ENCODE measurements around the gene NDUFAF8.
A peak's percentile ranks its signal among the peaks of the same experiment; 100 is the strongest.
"Not testable (repeated sequence)": the region's sequence is repeated elsewhere in the genome, so short reads cannot be mapped to it uniquely, and the experiment has no call there.

The NDUFAF8 gene

GRCh38 chr17:81223762-81224130, 15.4 kb upstream of the NDUFAF8 start:
- DNase-seq, result peak; percentile 53

- DNase-seq, result not testable (repeated sequence)
Measured at GRCh38 chr17:81227630-81228029, 11.5 kb upstream of the NDUFAF8 start.

GRCh38 chr17:81228420-81228819, 10.7 kb upstream of the NDUFAF8 start:
- DNase-seq, result no peak

GRCh38 chr17:81228834-81229665, 10.1 kb upstream of the NDUFAF8 start:
- no peak for DNase-seq

GRCh38 chr17:81229666-81229920, 9.5 kb upstream of the NDUFAF8 start:
- DNase-seq, result no peak

GRCh38 chr17:81230043-81230820, 8.9 kb upstream of the NDUFAF8 start:
- no peak for DNase-seq

- DNase-seq, result no peak
Measured at GRCh38 chr17:81231121-81231645, 7.9 kb upstream of the NDUFAF8 start.

GRCh38 chr17:81231766-81232581, 7.1 kb upstream of the NDUFAF8 start:
- no peak for DNase-seq

- DNase-seq, result no peak
Measured at GRCh38 chr17:81232616-81233241, 6.4 kb upstream of the NDUFAF8 start.

GRCh38 chr17:81233316-81233715, 5.8 kb upstream of the NDUFAF8 start:
- no peak for DNase-seq

GRCh38 chr17:81233811-81234505, 5.2 kb upstream of the NDUFAF8 start:
- DNase-seq, result no peak

GRCh38 chr17:81234506-81234855, 4.6 kb upstream of the NDUFAF8 start:
- DNase-seq, result no peak

- no peak for DNase-seq
Measured at GRCh38 chr17:81234940-81235821, 3.9 kb upstream of the NDUFAF8 start.

- no peak for DNase-seq
Measured at GRCh38 chr17:81235822-81236740, 3.0 kb upstream of the NDUFAF8 start.

- no peak for DNase-seq
Measured at GRCh38 chr17:81236784-81237183, 2.3 kb upstream of the NDUFAF8 start.

- DNase-seq, result peak; percentile 8
Measured at GRCh38 chr17:81237591-81238489, 1.3 kb upstream of the NDUFAF8 start.

GRCh38 chr17:81238490-81238814, 666 bp upstream of the NDUFAF8 start:
- no peak for DNase-seq

- DNase-seq, result peak; percentile 39
Measured at GRCh38 chr17:81239714-81240555, 817 bp downstream of the NDUFAF8 start.
